Epidermal melanocyte (primary cell): ENCODE measurements around the gene AQP2.
"Not testable (repeated sequence)": the region's sequence is repeated elsewhere in the genome, so short reads cannot be mapped to it uniquely, and the experiment has no call there.

Source experiments
- DNase-seq: peaks from one replicate; pipeline ENCODE4 v3.0.0; 2011; ENCODE audit warnings: low spot score; ENCODE audit not compliant: insufficient read length

AQP2 gene

DNA sequence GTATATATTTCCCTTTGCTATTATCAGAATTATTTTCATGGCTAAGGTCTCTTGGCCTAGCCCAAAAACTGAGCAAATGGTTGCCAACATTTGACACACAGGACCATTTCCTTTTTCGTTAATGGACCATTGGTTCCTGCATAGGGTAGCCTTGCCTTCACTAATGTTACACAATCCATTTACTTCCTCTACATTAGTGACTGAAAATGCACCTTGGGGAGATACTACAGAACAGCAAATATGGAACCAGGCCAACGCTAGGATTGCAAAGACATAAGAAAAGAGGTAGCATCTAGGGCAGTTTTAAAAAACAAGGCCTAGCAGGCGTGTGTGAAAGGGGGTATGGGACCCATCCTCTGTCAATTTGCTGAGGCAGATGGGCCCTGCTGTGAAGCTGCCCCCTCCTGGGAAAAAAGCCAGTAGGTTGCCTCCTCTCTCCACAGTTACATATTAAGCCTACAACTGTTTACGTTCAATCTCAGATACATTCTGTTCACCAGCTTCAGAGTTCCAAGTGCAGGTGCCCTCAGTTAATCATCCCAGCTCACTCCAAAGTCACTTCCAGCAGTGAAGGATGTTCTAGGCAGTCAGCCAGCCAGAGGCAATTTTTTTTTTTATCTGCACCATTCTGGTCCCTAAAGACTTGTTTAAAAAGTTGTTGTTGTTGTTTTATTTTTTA is 37.2 kb downstream of the AQP2 start:
- DNase-seq: no peak

DNA sequence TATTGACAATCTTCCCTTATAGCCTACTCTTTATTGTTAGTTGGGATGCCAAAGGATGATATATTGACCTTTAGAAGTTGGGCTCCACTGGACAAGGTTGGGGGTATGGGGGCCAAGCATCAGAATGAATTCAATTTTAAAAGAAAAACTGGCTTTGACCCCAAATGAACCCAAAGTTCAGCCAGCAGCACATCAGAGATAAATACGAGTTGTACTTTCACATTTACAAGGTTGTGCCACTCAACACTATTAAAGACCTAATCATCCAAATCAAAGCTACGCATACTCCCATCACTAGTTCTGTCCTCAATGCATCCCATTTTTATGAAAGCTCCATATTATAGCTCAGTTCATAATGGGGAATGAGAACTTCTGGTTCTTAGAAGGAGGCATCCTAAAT is 38.9 kb downstream of the AQP2 start:
- not testable (repeated sequence) for DNase-seq

DNA sequence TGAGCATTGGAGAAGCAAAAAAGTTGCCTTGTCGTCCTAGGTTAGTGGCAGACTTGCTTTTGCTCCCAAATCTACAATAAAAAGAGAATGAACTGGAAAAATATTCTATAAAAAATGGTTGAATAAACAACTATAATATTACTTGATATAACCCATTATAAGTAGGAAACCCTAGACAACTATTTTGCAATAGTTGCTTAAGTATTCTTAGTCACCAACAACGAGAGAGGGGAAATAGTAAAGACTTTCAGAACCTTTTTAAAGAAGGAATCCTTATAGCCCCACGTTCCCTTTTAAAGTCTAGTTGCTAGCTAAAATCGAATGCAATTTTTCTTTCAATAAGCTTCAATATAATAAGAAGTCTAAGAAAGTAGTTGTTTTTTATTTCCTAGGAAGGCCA is 39.7 kb downstream of the AQP2 start:
- no peak for DNase-seq

DNA sequence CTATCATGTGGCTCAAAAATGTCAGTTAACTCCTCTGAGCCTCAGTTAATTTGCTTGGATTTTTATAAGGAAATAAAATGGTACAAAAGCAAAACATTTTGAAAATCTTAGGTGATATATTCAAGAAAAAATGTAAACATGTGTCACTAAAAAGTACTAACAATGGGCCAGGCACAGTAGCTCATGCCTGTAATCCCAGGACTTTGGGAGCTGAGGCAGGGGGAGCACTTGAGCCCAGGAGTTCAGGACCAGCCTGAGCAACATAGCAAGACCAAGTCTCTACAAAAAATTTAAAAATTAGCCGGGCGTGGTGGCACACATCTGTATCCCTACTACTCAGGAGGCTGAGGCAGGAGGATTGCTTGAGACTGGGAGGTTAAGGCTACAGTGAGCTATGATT is 47.9 kb downstream of the AQP2 start:
- DNase-seq: no peak

DNA sequence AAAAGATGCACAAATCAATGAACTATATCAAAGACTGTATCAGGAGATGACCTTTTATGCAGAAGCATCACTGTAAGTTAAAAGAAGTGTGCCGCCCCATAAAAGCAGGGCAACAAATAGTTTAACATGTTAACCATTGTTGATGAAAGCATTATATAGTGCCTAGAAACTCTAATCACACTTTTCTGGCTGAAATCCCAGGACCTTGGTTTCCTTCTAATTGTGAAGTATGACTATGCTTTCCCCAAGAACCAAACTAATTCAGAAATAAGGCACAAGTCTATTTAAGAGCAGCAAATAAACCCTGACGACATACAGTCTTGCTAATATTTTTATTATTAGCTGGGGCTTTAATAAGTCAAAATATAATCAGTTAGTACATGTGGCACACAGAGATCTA is 53.1 kb downstream of the AQP2 start:
- no peak for DNase-seq

DNA sequence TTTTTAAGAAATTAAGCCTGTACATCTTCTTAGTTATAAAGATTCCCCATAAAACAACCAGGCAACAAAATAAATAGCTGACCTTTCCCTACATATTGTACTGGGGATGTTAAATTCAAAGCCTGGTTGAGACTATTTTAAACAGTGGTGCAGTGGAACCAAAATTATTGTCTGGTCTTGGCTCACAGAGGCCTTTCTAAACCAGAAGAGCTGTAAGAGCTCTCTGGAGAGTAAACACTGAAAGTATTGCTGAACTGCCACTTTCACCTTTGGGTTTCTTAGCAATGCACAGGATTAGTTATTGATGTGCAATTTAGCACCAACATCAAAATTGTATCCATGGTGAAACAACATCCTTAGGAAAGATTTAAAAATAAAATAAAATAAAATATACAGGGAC is 54.2 kb downstream of the AQP2 start:
- DNase-seq: no peak

DNA sequence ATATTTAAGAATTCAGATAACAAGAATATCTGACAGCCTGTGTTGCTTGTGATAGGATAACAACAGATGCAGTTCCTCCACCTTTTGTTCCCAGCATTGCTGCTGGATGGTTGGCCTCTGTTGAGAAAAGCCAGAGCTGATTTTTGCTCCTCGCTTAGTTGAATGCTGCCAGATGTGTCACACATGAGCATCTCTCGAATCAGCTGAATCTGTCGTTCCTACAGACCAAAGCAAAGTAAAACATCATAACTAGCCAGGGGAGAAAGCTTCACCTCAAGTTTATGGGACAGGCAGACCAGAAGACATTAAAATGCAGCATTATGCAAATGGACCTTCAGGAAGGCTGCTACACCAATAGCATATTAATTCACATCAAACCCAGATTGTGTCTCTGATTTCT is 54.6 kb downstream of the AQP2 start:
- DNase-seq: no peak

DNA sequence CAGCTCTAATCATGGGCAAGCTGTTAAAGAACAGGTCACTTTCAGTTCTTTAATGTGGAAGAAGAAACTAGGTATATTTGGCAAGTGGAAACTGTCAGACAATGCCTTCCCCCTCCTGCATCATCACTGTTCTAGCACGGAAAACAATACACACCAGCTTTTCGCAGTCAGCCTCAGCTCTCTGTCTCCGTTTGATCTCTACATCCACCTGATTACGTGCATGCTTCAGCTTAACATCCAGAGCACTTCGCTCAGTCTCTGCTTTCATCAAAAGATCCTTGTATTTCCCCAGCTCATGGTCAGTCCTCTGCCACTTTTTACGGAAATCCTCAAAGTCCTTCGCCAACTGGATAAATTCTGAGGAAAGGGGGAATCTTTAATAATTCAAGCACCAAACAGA is 55.7 kb downstream of the AQP2 start:
- DNase-seq: no peak

DNA sequence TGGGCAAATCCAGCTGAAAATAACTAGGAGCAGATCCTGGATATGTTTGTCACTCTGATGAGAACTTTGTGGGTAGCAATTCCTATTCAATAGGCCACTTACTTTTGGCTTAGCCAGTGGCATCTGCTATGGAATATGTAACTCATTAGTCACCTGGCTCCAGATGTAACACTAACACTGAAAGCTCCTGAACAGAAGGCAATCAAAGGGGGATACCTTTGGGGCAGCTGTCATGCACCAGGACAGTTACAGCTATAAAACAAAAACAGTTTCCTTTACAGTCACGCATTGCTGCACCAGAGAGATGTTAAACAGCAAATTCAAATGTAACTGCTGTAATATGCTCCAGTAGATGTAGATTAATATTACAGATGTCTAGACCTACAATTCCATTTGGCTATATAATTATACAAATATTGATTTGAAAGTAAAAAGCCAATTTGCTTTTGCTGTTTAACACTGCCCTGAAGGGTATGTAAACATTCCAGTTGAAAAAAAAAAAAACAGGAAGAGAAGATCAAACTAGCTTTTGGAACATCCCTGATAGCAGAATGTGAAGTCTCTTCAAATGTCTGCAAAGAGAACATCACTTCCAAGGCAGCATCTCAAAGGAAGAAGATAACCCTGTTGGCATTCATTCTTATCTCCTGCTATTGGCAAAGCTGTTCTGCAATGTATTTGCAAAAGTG is 56.4 kb downstream of the AQP2 start:
- DNase-seq: no peak
